ENCODE results near the gene RGS16.

- TF ChIP-seq CTCF (IDR thresholded peaks at IDR 0.05) (no peak), POLR2A (IDR thresholded peaks at IDR 0.05) (no peak), POLR2AphosphoS5 (IDR thresholded peaks at IDR 0.05; ENCODE audit: insufficient read depth in 1 of 2, low read depth in 1 of 2) (no peak)
Observed at GRCh38 chr1:182608236-182608635, 4.0 kb upstream of the RGS16 start.
